ENCODE data around the gene KLHL29. TPM values are rescaled to one million over a fixed set of nuclear protein-coding genes. Genes with fewer than 3 reads are reported as not detected.

The KLHL29 gene
- total and polyA plus RNA-seq, 4 experiments from 2014 or later = 0.24 to 2.4 (median 1.9) TPM; not detected in 1

DNA sequence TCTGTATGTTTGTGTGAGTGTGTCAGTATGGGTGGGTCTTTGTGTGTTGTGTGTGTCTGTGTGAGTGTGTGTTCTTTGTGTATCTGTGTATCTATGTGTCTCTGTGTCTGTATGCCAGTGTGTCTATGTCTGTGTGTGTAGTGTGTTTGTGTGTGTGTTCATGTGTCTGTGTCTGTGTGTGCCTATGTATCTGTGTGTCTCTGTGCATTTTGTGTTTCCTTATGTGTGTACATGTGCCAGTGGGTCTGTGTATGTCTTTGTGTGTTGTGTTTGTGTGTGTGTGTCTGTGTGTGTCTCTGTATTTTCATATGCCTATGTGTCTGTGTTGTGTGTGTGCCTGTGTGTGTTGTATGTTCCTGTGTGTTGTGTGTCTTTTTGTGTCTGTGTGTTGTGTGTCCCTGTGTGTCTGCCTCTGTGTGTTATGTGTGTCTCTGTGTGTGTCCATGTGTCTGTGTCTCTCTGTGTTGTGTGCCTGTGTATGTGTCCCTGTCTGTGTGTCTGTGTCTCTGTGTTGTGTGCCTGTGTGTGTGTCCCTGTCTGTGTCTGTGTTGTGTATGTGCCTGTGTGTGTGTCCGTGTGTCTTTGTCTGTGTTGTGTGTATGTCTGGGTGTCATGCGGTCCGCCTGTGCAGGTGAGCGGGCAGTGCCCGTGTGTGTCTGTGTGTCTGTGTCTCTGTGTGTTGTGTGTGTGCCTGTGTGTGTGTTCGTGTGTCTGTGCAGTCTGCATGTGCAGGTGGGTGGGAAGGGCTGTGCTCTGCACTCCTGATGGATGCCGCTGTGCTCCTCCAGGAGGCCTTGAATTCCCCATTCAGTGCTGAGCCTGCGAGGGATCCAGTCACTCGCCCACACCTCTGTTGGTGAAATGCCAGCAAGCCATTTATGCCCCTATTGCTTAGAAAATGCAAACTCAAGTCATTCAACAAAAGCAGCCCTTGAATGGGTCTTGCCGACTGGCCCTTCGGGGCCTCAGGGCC lies 37.4 kb downstream of the KLHL29 start:
- intact Hi-C loops (cut with micrococcal nuclease) = no loop called here
- no peak overlapping the region for H3K27ac Mint-ChIP-seq
- no peaks in the 10 kb centered on the region for H3K4me1 Mint-ChIP-seq

DNA sequence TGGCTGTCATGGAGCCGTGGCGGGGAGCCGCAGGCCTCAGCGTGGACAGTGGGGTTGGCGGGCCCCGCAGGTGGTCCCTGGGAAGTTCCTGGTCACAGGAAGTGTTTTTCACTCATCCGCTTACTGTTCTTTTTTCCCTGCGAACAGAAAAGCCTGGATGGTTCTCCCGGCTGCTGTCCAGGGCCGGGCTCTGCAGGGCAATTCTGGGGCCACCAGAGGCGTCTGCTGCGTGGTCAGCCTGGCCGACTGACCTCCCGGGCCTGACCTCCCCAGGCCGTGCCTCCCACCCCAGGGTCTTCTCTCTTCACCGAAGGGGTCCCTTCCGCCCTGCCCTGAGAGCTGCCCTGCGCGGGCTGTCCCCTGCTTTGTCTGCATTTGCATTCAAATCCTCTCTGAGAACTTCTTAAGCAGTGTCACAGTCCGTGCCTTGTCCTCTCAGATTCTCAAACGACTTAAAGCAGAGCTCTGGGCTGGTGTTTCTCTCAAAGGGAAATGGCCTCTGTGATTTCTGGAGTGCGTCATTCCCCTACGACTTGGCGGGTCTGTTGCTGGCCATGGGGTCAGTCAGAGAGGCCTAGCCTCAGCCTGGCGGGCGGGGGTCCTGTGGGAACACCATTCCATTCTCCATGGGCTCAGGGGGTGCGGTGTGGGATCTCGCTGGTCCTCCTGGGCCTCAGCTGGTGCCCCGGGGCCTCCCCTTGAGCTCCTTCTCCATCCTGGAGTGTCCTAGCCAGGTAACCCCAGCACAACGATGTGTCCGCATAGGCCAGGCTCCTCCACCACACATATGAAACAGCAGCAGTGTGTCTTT lies 38.3 kb downstream of the KLHL29 start:
- Histone ChIP-seq H3K9me3 (ENCODE audit: control insufficient read depth in 1 of 2, low read length in 2 of 2) (no peaks in the 10 kb centered on the region), H3K27ac (ENCODE audit: low read depth, low read length) (no peak overlapping the region), H3K27me3 (ENCODE audit: insufficient read depth, low read length) (no peaks in the 10 kb centered on the region), H3K36me3 (ENCODE audit: insufficient read depth, low read length) (no peaks in the 10 kb centered on the region), H3K4me1 (ENCODE audit: insufficient read depth, low read length) (no peaks in the 10 kb centered on the region), H3K4me3 (ENCODE audit: low read length in 2 of 2) (no peak overlapping the region)
- CTCF ChIA-PET (ENCODE audit: partially characterized antibody) = no interaction called here
- Mint-ChIP-seq H3K36me3 (no peaks in the 10 kb centered on the region), H3K4me1 (no peaks in the 10 kb centered on the region), H3K4me3 (no peak overlapping the region), H3K27me3 (peaks cover 0 to 6% of the 10 kb centered on the region in 2 donors), H3K27ac (no peak overlapping the region), H3K9me3 (no peaks in the 10 kb centered on the region)
- no peak for DNase-seq
- intact Hi-C loops (cut with micrococcal nuclease) = no loop called here
- POLR2A ChIA-PET (ENCODE audit: partially characterized antibody) = no interaction called here

More for the DNA sequence above, 37.4 kb downstream of the KLHL29 start:
- no peak overlapping the region for H3K4me3 Mint-ChIP-seq
- ChIA-PET CTCF (ENCODE audit: partially characterized antibody) (no interaction called here), POLR2A (ENCODE audit: partially characterized antibody) (no interaction called here)
- no peaks in the 10 kb centered on the region for H3K9me3 ChIP-seq (ENCODE audit: control insufficient read depth in 1 of 2, low read length in 2 of 2)
- H3K9me3 Mint-ChIP-seq = no peaks in the 10 kb centered on the region
- peaks cover 0 to 6% of the 10 kb centered on the region in 2 donors for H3K27me3 Mint-ChIP-seq
- no peak overlapping the region for H3K27ac ChIP-seq (ENCODE audit: low read depth, low read length)
- no peaks in the 10 kb centered on the region for H3K36me3 ChIP-seq (ENCODE audit: insufficient read depth, low read length)
- H3K4me1 ChIP-seq (ENCODE audit: insufficient read depth, low read length) = no peaks in the 10 kb centered on the region
- H3K27me3 ChIP-seq (ENCODE audit: insufficient read depth, low read length) = no peaks in the 10 kb centered on the region
- no peak for DNase-seq
- H3K4me3 ChIP-seq (ENCODE audit: low read length in 2 of 2) = no peak overlapping the region
- H3K36me3 Mint-ChIP-seq = no peaks in the 10 kb centered on the region

DNA sequence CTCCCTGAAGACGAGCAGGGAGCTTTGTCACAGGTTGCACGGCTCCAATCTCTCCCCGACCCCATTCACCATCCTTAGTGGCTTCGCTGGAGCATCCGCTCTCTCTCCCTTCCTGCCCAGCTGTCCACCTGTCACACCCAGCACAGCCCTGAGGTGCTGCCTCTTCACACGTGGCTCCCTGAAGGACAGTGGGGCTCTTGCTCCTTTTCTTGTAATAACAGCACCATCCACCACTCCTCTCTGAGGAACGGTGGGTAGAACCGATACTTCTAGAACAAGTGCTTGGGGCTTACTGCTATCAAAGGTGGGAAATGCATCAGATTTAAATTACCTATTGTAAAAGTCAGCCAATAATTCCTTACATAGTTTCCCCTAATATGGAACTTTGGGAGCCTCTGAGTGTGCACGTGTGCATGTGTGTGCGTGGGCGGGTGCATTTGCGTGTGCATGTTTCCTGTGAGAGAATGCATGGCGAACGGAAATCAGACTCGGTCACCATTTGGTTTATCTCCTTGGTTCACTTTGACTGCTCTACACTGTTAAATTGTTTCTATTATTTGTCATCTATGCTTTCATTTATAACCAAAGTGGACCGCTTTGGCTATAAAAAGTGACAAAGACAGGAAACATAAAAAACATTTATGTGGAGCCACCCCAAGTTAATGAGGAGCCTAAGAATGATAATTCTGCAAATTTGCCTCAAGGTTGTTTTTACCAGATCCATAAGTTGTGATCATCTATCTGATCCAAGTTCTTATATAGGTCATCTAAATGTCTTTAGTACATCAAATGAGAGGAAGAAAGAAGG lies 39.1 kb downstream of the KLHL29 start:
- Mint-ChIP-seq H3K4me1 (no peaks in the 10 kb centered on the region), H3K36me3 (no peaks in the 10 kb centered on the region), H3K27me3 (peaks cover 0 to 7% of the 10 kb centered on the region in 2 donors), H3K27ac (no peak overlapping the region), H3K4me3 (no peak overlapping the region), H3K9me3 (no peaks in the 10 kb centered on the region)
- H3K9me3 ChIP-seq (ENCODE audit: control insufficient read depth in 1 of 2, low read length in 2 of 2) = no peaks in the 10 kb centered on the region
- ChIA-PET POLR2A (ENCODE audit: partially characterized antibody) (no interaction called here), CTCF (ENCODE audit: partially characterized antibody) (no interaction called here)
- H3K27me3 ChIP-seq (ENCODE audit: insufficient read depth, low read length) = no peaks in the 10 kb centered on the region
- no peak for DNase-seq
- H3K4me1 ChIP-seq (ENCODE audit: insufficient read depth, low read length) = no peaks in the 10 kb centered on the region
- no peak overlapping the region for H3K27ac ChIP-seq (ENCODE audit: low read depth, low read length)
- H3K36me3 ChIP-seq (ENCODE audit: insufficient read depth, low read length) = no peaks in the 10 kb centered on the region
- no peak overlapping the region for H3K4me3 ChIP-seq (ENCODE audit: low read length in 2 of 2)
- intact Hi-C loops (cut with micrococcal nuclease) = no loop called here

DNA sequence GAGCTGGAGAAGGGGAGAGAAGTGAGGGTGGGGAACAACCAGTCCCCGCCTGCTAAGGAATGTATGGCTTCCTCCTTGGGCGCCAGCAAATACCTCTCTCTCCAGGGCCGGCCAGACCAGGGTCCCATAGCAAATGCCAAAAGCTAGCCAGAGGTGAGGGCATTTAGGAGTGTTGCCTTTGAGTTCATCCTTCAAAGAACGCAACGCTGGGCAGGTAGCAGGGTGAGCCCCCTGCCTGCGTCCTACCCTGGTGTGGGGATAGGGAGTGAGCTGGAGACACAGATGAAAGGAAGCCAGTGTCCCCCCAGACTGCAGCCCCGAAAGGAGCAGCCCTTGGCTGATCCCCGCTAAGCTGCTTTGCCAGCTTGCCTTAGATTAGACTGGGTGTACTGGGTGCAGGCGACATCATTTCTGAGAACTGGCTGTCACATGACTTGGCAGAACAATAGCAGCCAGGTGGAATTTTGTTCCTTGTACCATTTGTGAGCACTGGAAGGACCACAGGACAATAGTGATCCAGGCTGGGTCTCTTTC lies 40.4 kb downstream of the KLHL29 start:
- intact Hi-C loops (cut with micrococcal nuclease) = no loop called here
- no peak for DNase-seq
- Mint-ChIP-seq H3K27me3 (peaks cover 0 to 7% of the 10 kb centered on the region in 2 donors), H3K27ac (no peak overlapping the region), H3K36me3 (no peaks in the 10 kb centered on the region), H3K9me3 (no peaks in the 10 kb centered on the region), H3K4me3 (no peak overlapping the region), H3K4me1 (no peaks in the 10 kb centered on the region)
- Histone ChIP-seq H3K9me3 (ENCODE audit: control insufficient read depth in 1 of 2, low read length in 2 of 2) (no peaks in the 10 kb centered on the region), H3K36me3 (ENCODE audit: insufficient read depth, low read length) (no peaks in the 10 kb centered on the region), H3K27ac (ENCODE audit: low read depth, low read length) (no peak overlapping the region), H3K4me1 (ENCODE audit: insufficient read depth, low read length) (no peaks in the 10 kb centered on the region), H3K4me3 (ENCODE audit: low read length in 2 of 2) (no peak overlapping the region), H3K27me3 (ENCODE audit: insufficient read depth, low read length) (no peaks in the 10 kb centered on the region)
- CTCF ChIA-PET (ENCODE audit: partially characterized antibody) = no interaction called here
- POLR2A ChIA-PET (ENCODE audit: partially characterized antibody) = no interaction called here

DNA sequence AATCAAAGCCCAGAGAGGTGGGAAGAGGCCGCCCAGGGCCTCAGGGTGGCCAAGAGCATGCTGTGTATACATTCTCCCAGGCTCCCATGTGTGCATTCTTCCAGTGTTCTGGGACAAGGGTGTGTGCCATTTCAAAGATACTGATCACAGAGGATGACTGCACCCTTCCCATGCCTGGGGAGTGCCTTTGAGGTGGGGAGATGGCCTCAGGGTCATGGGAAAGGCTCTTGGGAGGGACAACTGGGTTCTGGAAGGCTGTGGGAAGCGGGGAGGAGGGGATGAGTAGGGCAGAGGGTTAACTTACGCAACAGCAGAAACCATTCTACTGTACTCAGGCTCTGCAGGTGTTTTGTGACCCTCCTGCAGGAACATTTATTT lies 40.9 kb downstream of the KLHL29 start:
- Mint-ChIP-seq H3K4me3 (peak overlapping the region in 1 of 8 donors; percentile 32), H3K27ac (no peak overlapping the region), H3K4me1 (no peaks in the 10 kb centered on the region), H3K27me3 (peaks cover 0 to 7% of the 10 kb centered on the region in 2 donors), H3K36me3 (no peaks in the 10 kb centered on the region), H3K9me3 (no peaks in the 10 kb centered on the region)
- Histone ChIP-seq H3K4me3 (ENCODE audit: low read length in 2 of 2) (no peak overlapping the region), H3K4me1 (ENCODE audit: insufficient read depth, low read length) (no peaks in the 10 kb centered on the region), H3K27ac (ENCODE audit: low read depth, low read length) (no peak overlapping the region), H3K9me3 (ENCODE audit: control insufficient read depth in 1 of 2, low read length in 2 of 2) (no peaks in the 10 kb centered on the region), H3K27me3 (ENCODE audit: insufficient read depth, low read length) (no peaks in the 10 kb centered on the region), H3K36me3 (ENCODE audit: insufficient read depth, low read length) (no peaks in the 10 kb centered on the region)
- POLR2A ChIA-PET (ENCODE audit: partially characterized antibody) = no interaction called here
- intact Hi-C loops (cut with micrococcal nuclease) = no loop called here
- CTCF ChIA-PET (ENCODE audit: partially characterized antibody) = no interaction called here
- no peak for DNase-seq

DNA sequence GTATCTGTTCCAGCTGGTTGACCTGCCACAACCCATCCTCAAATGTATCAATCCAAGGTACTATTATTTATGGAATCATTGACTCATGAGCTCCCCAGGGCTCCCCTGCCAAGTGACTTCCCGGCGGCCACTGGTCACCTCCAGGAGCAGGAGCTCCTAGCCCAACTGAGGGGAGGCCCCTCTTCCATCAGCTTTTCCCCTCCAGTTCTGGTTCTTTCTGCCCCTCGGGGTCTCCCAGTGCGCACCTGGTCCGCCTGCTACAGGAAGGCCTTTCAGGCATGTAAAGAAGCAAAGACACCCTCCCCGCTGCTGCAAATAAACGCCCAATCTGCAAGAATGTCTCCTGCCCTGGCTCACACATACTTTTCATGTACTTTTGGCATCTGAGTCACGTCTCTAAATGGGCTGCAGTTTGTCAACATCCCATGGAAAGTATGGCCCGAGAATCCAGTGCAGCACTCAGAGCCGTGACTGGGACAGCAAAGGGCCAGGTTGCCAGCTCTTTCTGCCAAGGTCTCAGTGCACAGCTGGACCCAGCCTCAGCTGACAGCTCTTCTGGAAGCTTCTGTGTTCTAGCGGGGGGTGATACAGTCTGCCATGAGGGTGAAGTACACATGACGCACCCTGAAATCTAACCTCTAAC lies 41.4 kb downstream of the KLHL29 start:
- Histone ChIP-seq H3K9me3 (ENCODE audit: control insufficient read depth in 1 of 2, low read length in 2 of 2) (no peaks in the 10 kb centered on the region), H3K4me1 (ENCODE audit: insufficient read depth, low read length) (no peaks in the 10 kb centered on the region), H3K36me3 (ENCODE audit: insufficient read depth, low read length) (no peaks in the 10 kb centered on the region), H3K4me3 (ENCODE audit: low read length in 2 of 2) (no peak overlapping the region), H3K27ac (ENCODE audit: low read depth, low read length) (no peak overlapping the region), H3K27me3 (ENCODE audit: insufficient read depth, low read length) (no peaks in the 10 kb centered on the region)
- H3K27ac Mint-ChIP-seq = no peak overlapping the region
- ChIA-PET CTCF (ENCODE audit: partially characterized antibody) (no interaction called here), POLR2A (ENCODE audit: partially characterized antibody) (no interaction called here)
- no peaks in the 10 kb centered on the region for H3K36me3 Mint-ChIP-seq
- peaks cover 0 to 7% of the 10 kb centered on the region in 2 donors for H3K27me3 Mint-ChIP-seq
- no peak overlapping the region for H3K4me3 Mint-ChIP-seq
- no peaks in the 10 kb centered on the region for H3K4me1 Mint-ChIP-seq
- no peaks in the 10 kb centered on the region for H3K9me3 Mint-ChIP-seq
- no peak for DNase-seq
- intact Hi-C loops (cut with micrococcal nuclease) = no loop called here

All from CD4-positive, alpha-beta memory T cell (primary cell).